ENCODE measurements around the gene ST3GAL4.

DNA sequence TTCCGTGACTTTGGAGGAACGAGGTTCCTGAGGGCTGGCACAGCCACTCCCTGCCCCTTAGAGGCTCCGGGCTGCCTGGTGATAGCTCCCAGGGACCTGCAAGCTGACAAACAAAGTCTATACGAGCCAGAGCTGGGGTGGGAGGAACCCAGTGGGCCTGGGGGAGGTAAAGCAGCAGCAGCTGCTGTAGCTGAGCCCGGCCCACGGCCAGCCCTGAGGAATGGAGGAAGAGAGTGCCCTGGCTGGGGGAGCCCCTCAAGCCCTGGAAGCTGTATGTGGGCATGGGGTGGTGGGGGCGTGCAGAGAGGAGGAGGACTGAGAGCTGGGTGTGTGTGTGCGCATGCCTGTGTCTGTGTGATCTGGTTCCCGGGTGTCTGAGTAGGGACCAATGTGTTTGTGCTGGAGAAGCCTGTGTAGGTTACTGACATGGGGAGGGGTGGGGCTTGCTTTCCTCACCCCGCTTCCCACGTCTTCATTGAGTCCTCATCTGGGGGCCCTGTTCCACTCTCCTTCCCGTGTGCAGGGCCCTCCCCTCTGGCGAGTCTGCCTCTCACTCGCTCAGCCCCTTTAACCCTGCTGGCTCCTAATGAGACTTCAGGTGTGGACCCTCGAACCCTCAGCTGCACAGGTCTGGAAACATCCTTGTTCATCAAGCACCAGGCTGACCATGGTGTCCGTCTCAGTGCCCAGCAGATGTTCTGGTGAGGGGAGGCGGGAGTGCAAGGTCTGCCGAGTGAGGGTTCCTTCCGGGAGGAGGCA is 10.8 kb downstream of the ST3GAL4 start:
- TF ChIP-seq CTCF (IDR thresholded peaks at IDR 0.05) (no peak), POLR2AphosphoS5 (IDR thresholded peaks at IDR 0.05) (no peak), POLR2A (IDR thresholded peaks at IDR 0.05) (no peak)

Measured in sigmoid colon (tissue), 4 donors.